Heart left ventricle (tissue), 16 donors: Measurements from ENCODE around the gene EYS. TPM values are rescaled to one million over a fixed set of nuclear protein-coding genes. Genes with fewer than 3 reads are reported as not detected.

Experiments used
- ATAC-seq, 4 donors: fragments of 200-7000 bp; cut with Tn5 transposase; one replicate each; pipeline ENCODE4 v1.9.1; 2020 to 2022; ENCODE audit warnings: moderate library complexity in 4 of 4, mild to moderate bottlenecking in 3 of 4, moderate number of reproducible peaks in 1 of 4
- DNase-seq, 5 donors: peaks; one replicate each; pipeline ENCODE4 v3.0.0-alpha.2; 2020
- H3K27ac ChIP-seq, 12 donors: fragments of 200-600 bp; sonication (generic) in 4 of 12; one replicate each; pipeline versions ENCODE4 v1.5.0 to v1.8.0; 2016 to 2022; ENCODE audit warnings: mild to moderate bottlenecking in 2 of 12
- H3K27me3 ChIP-seq, 9 donors: fragments of 200-600 bp; sonication (generic) in 2 of 9; one replicate each; pipeline versions ENCODE4 v1.5.1 to v1.8.0; 2016 to 2022; ENCODE audit warnings: mild to moderate bottlenecking in 3 of 9
- H3K36me3 ChIP-seq, 9 donors: fragments of 200-600 bp; sonication (generic) in 2 of 9; one replicate each; pipeline versions ENCODE4 v1.5.0 to v1.8.0; 2018 to 2022; ENCODE audit warnings: mild to moderate bottlenecking in 2 of 9
- H3K4me1 ChIP-seq, 12 donors: fragments of 200-600 bp; sonication (generic) in 4 of 12; one replicate each; pipeline versions ENCODE4 v1.5.0 to v1.8.0; 2016 to 2022; ENCODE audit warnings: mild to moderate bottlenecking in 3 of 12
- H3K4me3 ChIP-seq, 12 donors: fragments of 200-600 bp; sonication (generic) in 4 of 12; one replicate each; pipeline versions ENCODE4 v1.5.0 to v1.8.0; 2017 to 2022; ENCODE audit warnings: mild to moderate bottlenecking in 9 of 12, moderate library complexity in 4 of 12
- H3K9me3 ChIP-seq, 12 donors: fragments of 200-600 bp; sonication (generic) in 4 of 12; one replicate each; pipeline versions ENCODE4 v1.5.0 to v1.8.0; 2016 to 2022; ENCODE audit warnings: mild to moderate bottlenecking in 1 of 12
- CTCF ChIP-seq, 12 donors: fragments of 200-600 bp; sonication (generic) in 4 of 12; IDR thresholded peaks; one replicate each; pipeline versions ENCODE4 v1.5.0 to v1.8.0; 2018 to 2022; ENCODE audit warnings: antibody characterized with exemption in 12 of 12, mild to moderate bottlenecking in 5 of 12
- POLR2A ChIP-seq, 2 donors: fragments of 450-650 bp; IDR thresholded peaks; one replicate each; pipeline ENCODE4 v1.6.1; 2017; ENCODE audit warnings: antibody characterized with exemption in 2 of 2, mild to moderate bottlenecking in 2 of 2, moderate library complexity in 2 of 2
- WGBS, 4 donors: extraction: QIAGEN DNeasy Blood & Tissue Kit in 2 of 4; methylation state at CpG; one replicate each; pipeline versions ENCODE4 v1.1.5 to v1.1.7; 2013 to 2018; 5-methylcytosine and 5-hydroxymethylcytosine counted together
- intact Hi-C, 10 donors: fragments of 100-400 bp; cut with DNase I; formaldehyde crosslinking; loops; one replicate each; pipeline versions ENCODE4 v1.11.1 to v1.14.2; 2022
- polyA plus RNA-seq, 2 donors: library from polyadenylated mRNA; stranded (reverse); fragments of 200-250 nt; gene quantifications; one replicate each; pipeline ENCODE4 v1.2.3, GENCODE V29; 2013
- total RNA-seq, 9 donors: library from RNA; depleted of rRNA in 2 of 9; stranded (reverse); fragments of >200 nt in 2 of 9; fragmentation: NEBNext Ultra II Directional in 3 of 9; extraction: Animal tissue kit (Norgen Biotek cat#: 25700) in 3 of 9; gene quantifications; one replicate each; pipeline versions ENCODE4 v1.1.0 to v1.2.4, GENCODE V29; 2016 to 2023
- donor health status: ischemic (EF 13 %, LVEDD 7.1; RV severe dilation, severe dysfunction).
- donor health status: healthy with polysubstance abuse.
- donor health status: DM: no; HTN: yes; CAD: no.
- donor health status: DM: no; HTN: no; CAD: no.
- donor health status: ischemic (EF 25% LVEDD 6.9; RV normal size, moderate dysfunction).
- donor health status: ischemic (EF 25% LVEDD 5.7; RV mildly dilated, moderate dysfunction).
- donor health status: healthy.
- donor health status: DM: yes; HTN: yes; CAD: no.
- donor health status: ischemic (EF 35%, LVEDD 5.7; RV mildly dilated, moderate dysfunction).
- donor health status: nonischemic (EF 11% LVEDD 7.7; RV severe dilation, severe dysfunction).
- donor health status: DM: yes; HTN: yes; CAD: no.
- donor health status: PGD.
- donor health status: ischemic (EF 29% LVEDD 5.4; RV normal size, mild dysfunction).
- donor health status: nonischemic (EF 23%, LVEDD 6.1; RV moderate dilation, normal function).

Gene EYS
- total and polyA plus RNA-seq, 11 donors, result 0.07 to 0.27 (median 0.08) TPM; not detected in 8

GRCh38 chr6:63724721-63725120 lies 1982.3 kb downstream of the EYS start:
- Histone ChIP-seq H3K27ac (no peak overlapping the region), H3K27me3 (no peaks in the 10 kb centered on the region), H3K36me3 (no peaks in the 10 kb centered on the region), H3K4me1 (no peaks in the 10 kb centered on the region), H3K4me3 (no peak overlapping the region), H3K9me3 (no peaks in the 10 kb centered on the region)
- intact Hi-C loops, result no loop called here
- ATAC-seq, result no peak
- DNase-seq, result no peak
- no peak for TF ChIP-seq POLR2A (IDR thresholded peaks at IDR 0.05)
- TF ChIP-seq CTCF (IDR thresholded peaks at IDR 0.05), result no peak

GRCh38 chr6:63721181-63721580 lies 1985.8 kb downstream of the EYS start:
- ATAC-seq (no peak), DNase-seq (no peak)
- 89 to 100% (median 95%) methylated on average over 1 of the region's 1 CpG for WGBS, 4 donors
- Histone ChIP-seq H3K4me3 (no peak overlapping the region), H3K36me3 (no peaks in the 10 kb centered on the region), H3K4me1 (no peaks in the 10 kb centered on the region), H3K27me3 (no peaks in the 10 kb centered on the region), H3K9me3 (no peaks in the 10 kb centered on the region), H3K27ac (no peak overlapping the region)
- intact Hi-C loops, result no loop called here
- TF ChIP-seq CTCF (IDR thresholded peaks at IDR 0.05), result no peak
- TF ChIP-seq POLR2A (IDR thresholded peaks at IDR 0.05), result no peak

- Histone ChIP-seq H3K4me1 (no peaks in the 10 kb centered on the region), H3K27ac (no peak overlapping the region), H3K4me3 (no peak overlapping the region), H3K27me3 (no peaks in the 10 kb centered on the region), H3K9me3 (no peaks in the 10 kb centered on the region), H3K36me3 (peaks cover 4 to 40% (median 37%) of the 10 kb centered on the region in 9 donors)
- ATAC-seq, result no peak
- intact Hi-C loops, result no loop called here
- no peak for DNase-seq
- no peak for TF ChIP-seq POLR2A (IDR thresholded peaks at IDR 0.05)
- TF ChIP-seq CTCF (IDR thresholded peaks at IDR 0.05), result no peak
- 97% methylated on average over 2 of the region's 2 CpGs for WGBS, 4 donors
These were observed 1990.9 kb downstream of the EYS start for GRCh38 chr6:63716169-63716568.

- no peak for DNase-seq
- peaks cover 4 to 61% (median 58%) of the 10 kb centered on the region in 9 donors for H3K36me3 ChIP-seq
- ATAC-seq, result no peak
- H3K27ac ChIP-seq, result no peak overlapping the region
- no peaks in the 10 kb centered on the region for H3K27me3 ChIP-seq
- no peaks in the 10 kb centered on the region for H3K9me3 ChIP-seq
- TF ChIP-seq POLR2A (IDR thresholded peaks at IDR 0.05), result no peak
- TF ChIP-seq CTCF (IDR thresholded peaks at IDR 0.05), result no peak
- intact Hi-C loops, result no loop called here
- H3K4me3 ChIP-seq, result no peak overlapping the region
- no peaks in the 10 kb centered on the region for H3K4me1 ChIP-seq
These were observed 1992.9 kb downstream of the EYS start for GRCh38 chr6:63714091-63714490.
